ENCODE measurements around the gene GPR6. TPM values are rescaled to one million over a fixed set of nuclear protein-coding genes. Genes with fewer than 3 reads are reported as not detected.

GPR6 gene
- total RNA-seq = not detected

DNA sequence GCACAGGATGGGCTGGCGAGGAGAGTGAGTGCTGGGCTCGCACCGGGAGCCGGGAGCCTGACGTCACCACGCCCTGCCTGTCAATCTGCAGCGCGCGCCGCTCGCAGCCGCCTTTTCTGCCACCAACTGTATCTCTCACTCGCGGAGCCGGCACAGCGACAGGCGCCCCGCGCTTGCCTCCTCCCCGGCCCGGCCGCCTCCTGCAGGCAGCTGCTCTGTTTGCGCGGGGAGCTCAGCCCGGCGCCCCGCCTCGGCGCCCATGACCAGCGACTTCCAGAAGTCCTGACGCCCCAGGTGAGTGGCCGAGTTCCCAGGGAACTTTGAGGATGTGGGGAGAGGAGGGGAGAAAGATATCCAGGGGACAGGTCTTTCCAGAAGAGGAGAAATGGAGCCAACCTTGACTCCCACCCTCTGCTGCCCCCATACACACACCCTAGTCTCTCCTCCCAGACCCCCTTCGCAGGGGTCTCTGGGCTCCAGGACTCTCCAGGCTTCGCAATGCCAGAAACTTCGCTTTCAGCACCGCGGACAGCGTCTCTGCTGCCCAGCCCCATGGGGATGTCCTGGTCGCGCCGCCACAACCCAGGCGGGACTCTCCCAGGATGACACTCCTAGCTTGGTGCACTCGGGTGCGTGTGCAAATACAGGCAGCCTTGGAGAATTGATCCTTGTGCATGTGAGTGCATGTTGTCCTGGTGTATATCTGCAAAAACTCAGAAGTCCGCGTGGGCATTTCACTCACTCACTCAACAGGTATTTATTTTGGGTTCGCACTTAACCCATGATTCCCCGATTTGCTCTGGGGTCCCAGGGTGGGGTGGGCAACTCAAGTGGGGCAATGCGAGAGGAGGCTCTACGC lies at the start of gene GPR6:
Gene GPR6, plus strand, starts transcription at position 138 of the 859 bp plus-strand sequence. CDS start 802 bp downstream, outside the sequence.
- H3K27me3 Mint-ChIP-seq = peaks cover 35% of the 10 kb centered on the region
- H3K36me3 Mint-ChIP-seq (ENCODE audit: low read depth) = no peaks in the 10 kb centered on the region
- H3K27ac Mint-ChIP-seq = no peak within 1 kb of the TSS
- ChIA-PET CTCF (no interaction called here), POLR2A (no interaction called here)
- H3K4me3 Mint-ChIP-seq = no peak within 1 kb of the TSS
- H3K4me1 Mint-ChIP-seq = no peaks in the 10 kb centered on the region
- DNase-seq = peak; percentile 59
- no peaks in the 10 kb centered on the region for H3K9me3 Mint-ChIP-seq

DNA sequence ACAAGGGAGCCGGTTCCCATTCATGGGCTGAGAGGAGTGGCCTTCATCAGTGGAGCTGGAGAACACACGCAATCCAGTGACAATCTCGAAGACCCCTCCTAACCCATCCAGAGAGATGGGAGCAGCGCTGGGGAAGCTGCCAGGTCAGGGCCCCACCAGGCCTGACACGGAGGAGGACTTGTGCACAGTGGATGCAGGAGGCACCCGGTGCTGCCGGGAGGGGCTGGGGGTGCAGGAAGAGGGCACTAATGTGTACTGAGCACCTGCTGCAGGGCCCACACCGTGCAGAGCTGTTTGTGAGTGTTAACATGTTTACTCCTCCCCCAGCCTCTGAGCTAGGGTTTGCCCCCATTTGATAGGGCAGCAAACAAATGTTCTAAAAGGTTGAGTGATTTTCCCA lies 43.8 kb upstream of the GPR6 start:
- no peak for DNase-seq
- ChIA-PET POLR2A (no interaction called here), CTCF (interaction anchor here (0.5 kb wide), 1 partner anchor 378 kb away, joined by 3 read pairs; no protein-coding TSS in a partner anchor)
- H3K27me3 Mint-ChIP-seq = no peaks in the 10 kb centered on the region
- H3K4me1 Mint-ChIP-seq = no peaks in the 10 kb centered on the region
- no peak overlapping the region for H3K4me3 Mint-ChIP-seq
- H3K27ac Mint-ChIP-seq = no peak overlapping the region
- H3K36me3 Mint-ChIP-seq (ENCODE audit: low read depth) = no peaks in the 10 kb centered on the region
- peaks cover 9% of the 10 kb centered on the region for H3K9me3 Mint-ChIP-seq

DNA sequence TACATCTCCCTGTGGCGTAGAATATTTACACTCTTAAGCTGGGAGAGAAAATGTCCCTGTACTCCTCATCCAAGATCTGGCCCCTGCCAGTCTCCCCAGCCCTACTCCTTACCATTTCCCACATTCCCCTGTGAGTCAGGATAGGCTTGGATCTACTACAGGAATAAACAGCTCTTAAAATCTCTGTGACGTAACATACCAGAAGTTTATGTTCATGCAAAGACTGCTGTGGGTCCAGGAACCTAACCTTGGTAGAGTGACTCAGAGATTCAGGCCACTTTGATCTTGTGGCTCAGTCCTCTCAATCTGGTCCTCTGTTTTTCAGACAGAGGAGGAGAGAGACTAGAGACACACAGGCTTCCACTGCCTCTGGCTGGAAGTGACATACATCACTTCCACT lies 38.5 kb upstream of the GPR6 start:
- ChIA-PET CTCF (no interaction called here), POLR2A (no interaction called here)
- H3K4me1 Mint-ChIP-seq = no peaks in the 10 kb centered on the region
- peaks cover 9% of the 10 kb centered on the region for H3K27me3 Mint-ChIP-seq
- H3K36me3 Mint-ChIP-seq (ENCODE audit: low read depth) = no peaks in the 10 kb centered on the region
- peaks cover 8% of the 10 kb centered on the region for H3K9me3 Mint-ChIP-seq
- no peak overlapping the region for H3K4me3 Mint-ChIP-seq
- H3K27ac Mint-ChIP-seq = no peak overlapping the region
- no peak for DNase-seq

DNA sequence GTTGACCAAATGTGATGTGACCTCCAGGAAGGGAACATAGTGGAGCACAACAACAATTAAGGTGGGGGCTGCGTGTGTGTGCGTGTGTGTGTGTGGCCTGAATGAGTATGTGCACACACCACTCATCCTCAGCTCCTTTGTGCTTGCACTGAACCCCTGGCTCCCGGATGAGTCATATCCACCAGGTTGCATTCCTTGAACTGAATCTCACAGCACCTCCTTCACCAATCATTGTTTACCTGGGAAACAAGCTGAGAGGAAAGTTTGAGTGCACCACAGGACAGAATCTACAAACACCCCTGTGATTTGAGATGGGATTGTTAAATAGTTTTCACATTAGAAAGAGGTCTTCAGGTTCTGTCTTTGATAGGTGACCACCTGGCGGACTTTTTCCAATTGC lies 33.7 kb upstream of the GPR6 start:
- Mint-ChIP-seq H3K27ac (no peak overlapping the region), H3K4me3 (no peak overlapping the region), H3K36me3 (ENCODE audit: low read depth) (no peaks in the 10 kb centered on the region), H3K27me3 (peaks cover 9% of the 10 kb centered on the region), H3K4me1 (no peaks in the 10 kb centered on the region), H3K9me3 (no peaks in the 10 kb centered on the region)
- POLR2A ChIA-PET = no interaction called here
- CTCF ChIA-PET = no interaction called here
- DNase-seq = no peak

- Mint-ChIP-seq H3K27ac (no peak overlapping the region), H3K4me1 (no peaks in the 10 kb centered on the region), H3K36me3 (ENCODE audit: low read depth) (no peaks in the 10 kb centered on the region), H3K9me3 (no peaks in the 10 kb centered on the region), H3K4me3 (no peak overlapping the region), H3K27me3 (peaks cover 9% of the 10 kb centered on the region)
- CTCF ChIA-PET = no interaction called here
- no peak for DNase-seq
- POLR2A ChIA-PET = no interaction called here
Observed at GRCh38 chr6:109945091-109945490, 33.0 kb upstream of the GPR6 start.

- Mint-ChIP-seq H3K27ac (no peak overlapping the region), H3K4me1 (no peaks in the 10 kb centered on the region), H3K27me3 (peaks cover 9% of the 10 kb centered on the region), H3K9me3 (no peaks in the 10 kb centered on the region), H3K4me3 (no peak overlapping the region), H3K36me3 (ENCODE audit: low read depth) (no peaks in the 10 kb centered on the region)
- ChIA-PET POLR2A (no interaction called here), CTCF (no interaction called here)
- DNase-seq = no peak
Observed at GRCh38 chr6:109946979-109947378, 31.1 kb upstream of the GPR6 start.

GRCh38 chr6:109949281-109950065 lies 28.6 kb upstream of the GPR6 start:
- CTCF ChIA-PET = interaction anchor here (2.0 kb wide), 1 partner anchor 12 kb away, joined by 4 read pairs; no protein-coding TSS in a partner anchor
- Mint-ChIP-seq H3K9me3 (no peaks in the 10 kb centered on the region), H3K27me3 (no peaks in the 10 kb centered on the region), H3K4me1 (no peaks in the 10 kb centered on the region), H3K36me3 (ENCODE audit: low read depth) (no peaks in the 10 kb centered on the region), H3K4me3 (no peak overlapping the region), H3K27ac (no peak overlapping the region)
- POLR2A ChIA-PET = no interaction called here
- DNase-seq = no peak

DNA sequence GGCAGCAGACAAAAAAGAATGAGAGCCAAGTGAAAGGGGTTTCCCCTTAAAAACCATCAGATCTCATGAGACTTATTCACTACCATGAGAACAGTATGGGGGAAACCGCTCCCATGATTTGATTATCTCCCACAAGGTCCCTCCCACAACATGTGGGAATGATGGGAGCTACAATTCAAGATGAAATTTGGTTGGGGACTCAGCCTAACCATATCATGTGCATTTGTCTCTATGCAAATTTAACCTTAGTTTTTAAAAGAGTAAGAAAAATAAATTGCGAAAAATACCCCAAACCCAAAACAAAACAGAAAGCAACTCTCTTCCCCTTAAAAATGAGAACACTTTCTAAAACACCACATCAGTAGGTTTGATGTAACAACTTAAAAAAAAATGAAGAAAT lies 22.6 kb upstream of the GPR6 start:
- H3K36me3 Mint-ChIP-seq (ENCODE audit: low read depth) = no peaks in the 10 kb centered on the region
- ChIA-PET CTCF (no interaction called here), POLR2A (no interaction called here)
- H3K27ac Mint-ChIP-seq = no peak overlapping the region
- no peak for DNase-seq
- H3K4me1 Mint-ChIP-seq = no peaks in the 10 kb centered on the region
- peaks cover 8% of the 10 kb centered on the region for H3K27me3 Mint-ChIP-seq
- H3K9me3 Mint-ChIP-seq = no peaks in the 10 kb centered on the region
- H3K4me3 Mint-ChIP-seq = no peak overlapping the region

DNA sequence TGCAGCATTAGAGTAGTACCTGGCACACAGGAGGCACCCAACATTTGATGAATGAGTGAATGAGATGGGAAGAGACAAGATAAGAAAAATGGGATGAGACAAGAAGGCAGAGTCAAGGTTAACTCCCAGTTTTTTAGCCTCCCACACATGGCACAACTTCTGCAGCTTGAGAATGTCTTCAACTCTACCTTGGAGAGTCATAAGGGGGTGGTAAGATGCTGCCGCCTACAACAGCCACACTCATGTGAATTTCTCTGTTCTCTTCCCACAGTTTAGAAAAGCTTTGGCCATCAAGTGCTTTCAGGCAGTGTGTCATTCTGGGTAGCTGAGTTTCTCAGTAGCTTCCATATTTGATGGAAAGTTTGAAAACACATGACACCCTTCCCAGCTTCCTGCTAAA lies 19.5 kb upstream of the GPR6 start:
- POLR2A ChIA-PET = no interaction called here
- peaks cover 8% of the 10 kb centered on the region for H3K27me3 Mint-ChIP-seq

GRCh38 chr6:109961611-109962041 lies 16.5 kb upstream of the GPR6 start:
- Mint-ChIP-seq H3K36me3 (ENCODE audit: low read depth) (no peaks in the 10 kb centered on the region), H3K4me1 (no peaks in the 10 kb centered on the region), H3K4me3 (no peak overlapping the region), H3K27ac (no peak overlapping the region), H3K27me3 (peaks cover 6% of the 10 kb centered on the region), H3K9me3 (peaks cover 4% of the 10 kb centered on the region)
- ChIA-PET CTCF (interaction anchor here (1.6 kb wide), 1 partner anchor 12 kb away, joined by 4 read pairs; no protein-coding TSS in a partner anchor), POLR2A (interaction anchor here (0.6 kb wide), 1 partner anchor 45 kb away, joined by 5 read pairs; no protein-coding TSS in a partner anchor)
- DNase-seq = no peak

More for the DNA sequence above, 19.5 kb upstream of the GPR6 start:
- Mint-ChIP-seq H3K4me3 (no peak overlapping the region), H3K4me1 (no peaks in the 10 kb centered on the region), H3K27ac (no peak overlapping the region), H3K36me3 (ENCODE audit: low read depth) (no peaks in the 10 kb centered on the region), H3K9me3 (no peaks in the 10 kb centered on the region)
- CTCF ChIA-PET = no interaction called here
- no peak for DNase-seq

DNA sequence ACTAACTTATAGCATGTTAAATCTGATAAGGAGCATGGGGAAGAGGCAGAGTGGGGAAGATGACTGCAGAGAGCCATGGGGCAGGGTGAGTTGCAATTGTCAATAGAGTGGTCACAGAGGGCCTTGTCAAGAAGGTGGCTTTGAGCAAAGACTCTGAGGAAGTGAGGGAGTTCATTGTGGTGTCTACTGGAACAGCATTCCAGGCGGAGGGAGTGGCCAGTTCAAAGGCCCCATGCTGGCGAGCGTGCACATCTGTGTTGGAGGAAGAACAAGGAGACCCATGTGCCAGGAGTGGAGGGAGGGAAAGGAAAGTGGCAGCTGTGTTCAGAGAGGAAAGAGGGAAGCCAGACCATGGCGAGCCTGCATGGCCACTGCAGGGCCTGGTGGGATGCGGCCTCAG lies 15.8 kb upstream of the GPR6 start:
- Mint-ChIP-seq H3K9me3 (peaks cover 4% of the 10 kb centered on the region), H3K4me3 (no peak overlapping the region), H3K27ac (no peak overlapping the region), H3K27me3 (peaks cover 1% of the 10 kb centered on the region), H3K4me1 (no peaks in the 10 kb centered on the region), H3K36me3 (ENCODE audit: low read depth) (no peaks in the 10 kb centered on the region)
- no peak for DNase-seq
- ChIA-PET CTCF (interaction anchor here (1.6 kb wide), 1 partner anchor 12 kb away, joined by 4 read pairs; no protein-coding TSS in a partner anchor), POLR2A (no interaction called here)

DNA sequence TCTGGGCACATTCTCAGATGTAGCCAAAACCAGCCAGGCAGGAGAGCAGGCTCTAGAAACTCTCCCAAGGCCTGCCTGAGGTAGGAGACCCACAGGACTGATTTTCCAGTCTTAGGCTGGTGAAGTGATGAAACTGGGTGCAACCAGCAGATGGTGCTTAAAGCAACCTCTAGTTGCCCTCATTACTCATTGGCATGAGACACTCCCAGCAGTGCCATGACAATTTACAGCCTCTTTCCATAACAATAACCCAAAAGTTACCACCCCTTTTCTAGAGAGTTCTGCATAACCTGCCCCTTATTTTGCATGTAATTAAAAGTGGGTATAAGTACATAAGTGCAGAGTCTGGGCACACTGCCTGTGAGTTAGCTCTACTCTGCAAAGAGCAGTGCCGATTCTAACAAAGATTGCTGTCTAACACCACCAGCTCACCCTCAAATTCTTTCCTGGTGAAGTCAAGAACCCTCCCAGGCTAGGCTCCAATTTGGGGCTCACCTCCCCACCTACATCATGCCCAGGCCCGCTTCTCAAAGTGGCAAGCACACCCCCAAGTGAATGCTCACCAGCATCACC lies 14.4 kb upstream of the GPR6 start:
- no peaks in the 10 kb centered on the region for H3K36me3 Mint-ChIP-seq (ENCODE audit: low read depth)
- ChIA-PET POLR2A (no interaction called here), CTCF (no interaction called here)
- no peak for DNase-seq
- H3K9me3 Mint-ChIP-seq = peaks cover 4% of the 10 kb centered on the region
- H3K4me1 Mint-ChIP-seq = no peaks in the 10 kb centered on the region
- no peak overlapping the region for H3K4me3 Mint-ChIP-seq
- no peak overlapping the region for H3K27ac Mint-ChIP-seq
- H3K27me3 Mint-ChIP-seq = no peaks in the 10 kb centered on the region

DNA sequence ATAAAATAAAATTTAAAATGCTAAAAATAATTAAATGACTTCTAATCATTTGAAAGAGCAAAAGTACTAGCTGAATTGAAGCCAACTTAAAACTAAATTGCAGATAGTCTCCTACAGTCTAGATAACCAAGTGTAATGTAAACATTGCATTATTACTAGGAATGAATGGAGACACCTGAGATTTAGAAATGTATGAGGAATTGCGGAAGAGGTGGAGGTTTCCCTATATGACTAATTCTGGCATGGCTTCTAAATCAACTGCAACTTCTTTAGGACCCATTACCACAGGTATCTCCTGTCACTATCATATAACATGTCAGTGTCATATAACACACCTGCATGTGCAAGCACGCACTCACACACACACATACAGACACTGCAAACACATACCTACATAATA lies 13.2 kb upstream of the GPR6 start:
- POLR2A ChIA-PET = no interaction called here
- Mint-ChIP-seq H3K4me1 (no peaks in the 10 kb centered on the region), H3K9me3 (peaks cover 4% of the 10 kb centered on the region), H3K27ac (no peak overlapping the region), H3K36me3 (ENCODE audit: low read depth) (no peaks in the 10 kb centered on the region), H3K4me3 (no peak overlapping the region), H3K27me3 (peaks cover under 1% of the 10 kb centered on the region)
- DNase-seq = no peak
- CTCF ChIA-PET = interaction anchor here (0.7 kb wide), 1 partner anchor 433 kb away, joined by 3 read pairs; no protein-coding TSS in a partner anchor
